Loucy (cell line): ENCODE measurements around the gene MBP.

ENCODE experiments used
- H2AFZ ChIP-seq: fragments of 200-600 bp; sonication (generic); 2 replicates; pipeline ENCODE4 v1.6.0; 2016; ENCODE audit warnings: antibody characterized with exemption, mild to moderate bottlenecking, low read length, moderate library complexity
- H3F3A ChIP-seq: fragments of 200-600 bp; 2 replicates; pipeline ENCODE4 v1.6.0; 2016; ENCODE audit warnings: antibody characterized with exemption, low read depth, mild to moderate bottlenecking
- H3K27me3 ChIP-seq: fragments of 200-600 bp; sonication (generic); 2 replicates; pipeline ENCODE4 v1.6.1; 2014; ENCODE audit warnings: low read length, mild to moderate bottlenecking; ENCODE audit not compliant: insufficient read depth, poor library complexity, severe bottlenecking
- H3K36me3 ChIP-seq: fragments of 200-600 bp; sonication (generic); 2 replicates; pipeline ENCODE4 v1.6.1; 2016; ENCODE audit warnings: low read length; ENCODE audit not compliant: insufficient read depth
- H3K4me1 ChIP-seq: fragments of 200-600 bp; sonication (generic); 2 replicates; pipeline ENCODE4 v1.5.1; 2014; ENCODE audit warnings: low read length, mild to moderate bottlenecking; ENCODE audit not compliant: insufficient read depth, poor library complexity, severe bottlenecking
- H3K4me2 ChIP-seq: fragments of 200-600 bp; sonication (generic); 2 replicates; pipeline ENCODE4 v1.6.0; 2014; ENCODE audit warnings: antibody characterized with exemption, low read length, low read depth, mild to moderate bottlenecking; ENCODE audit not compliant: poor library complexity, severe bottlenecking
- H3K4me3 ChIP-seq: fragments of 200-600 bp; sonication (generic); 2 replicates; pipeline ENCODE4 v1.5.1; 2014; ENCODE audit warnings: low read length, mild to moderate bottlenecking, mixed read lengths; ENCODE audit not compliant: poor library complexity, severe bottlenecking
- H3K79me2 ChIP-seq: fragments of 200-600 bp; sonication (generic); 2 replicates; pipeline ENCODE4 v1.6.1; 2014; ENCODE audit warnings: low read length; ENCODE audit not compliant: insufficient read depth
- H3K9ac ChIP-seq: fragments of 200-600 bp; sonication (generic); 2 replicates; pipeline ENCODE4 v1.6.0; 2014; ENCODE audit warnings: mild to moderate bottlenecking, low read depth, low read length, moderate library complexity; ENCODE audit not compliant: poor library complexity, severe bottlenecking
- H3K9me2 ChIP-seq: fragments of 200-600 bp; sonication (generic); replicated peaks from 2 replicates; pipeline ENCODE4 v1.6.1; 2016; ENCODE audit warnings: low read depth, low read length, mixed read lengths
- H3K9me3 ChIP-seq: fragments of 200-600 bp; sonication (generic); 2 replicates; pipeline ENCODE4 v1.6.1; 2014; ENCODE audit warnings: mild to moderate bottlenecking, antibody characterized with exemption, low read length, low read depth; ENCODE audit not compliant: insufficient read depth
- H4K20me1 ChIP-seq: fragments of 200-600 bp; sonication (generic); 2 replicates; pipeline ENCODE4 v1.6.0; 2014; ENCODE audit warnings: antibody characterized with exemption, low read length, mild to moderate bottlenecking; ENCODE audit not compliant: insufficient read depth, poor library complexity, severe bottlenecking
- CTCF ChIP-seq: fragments of 200-600 bp; sonication (generic); conservative IDR thresholded peaks from 2 replicates; pipeline ENCODE4 v1.5.1; 2014; ENCODE audit warnings: mild to moderate bottlenecking, antibody characterized with exemption, low read length
- EZH2phosphoT487 ChIP-seq: fragments of 200-600 bp; IDR thresholded peaks from 2 replicates; pipeline ENCODE4 v1.6.1; 2018; ENCODE audit warnings: antibody characterized with exemption, mild to moderate bottlenecking, moderate library complexity, borderline replicate concordance

MBP gene

GRCh38 chr18:77069482-77069881 is 63.1 kb downstream of the MBP start:
- no peaks in the 10 kb centered on the region for H3K9me3 ChIP-seq
- H3K4me2 ChIP-seq, result no peak overlapping the region
- H3K4me1 ChIP-seq, result peaks cover 74% of the 10 kb centered on the region
- H3K9me2 ChIP-seq, result no peaks in the 10 kb centered on the region
- TF ChIP-seq CTCF (no peak), EZH2phosphoT487 (no peak)
- no peaks in the 10 kb centered on the region for H3K79me2 ChIP-seq
- H3K36me3 ChIP-seq, result no peaks in the 10 kb centered on the region
- no peak overlapping the region for H3K9ac ChIP-seq
- no peaks in the 10 kb centered on the region for H4K20me1 ChIP-seq
- H3K4me3 ChIP-seq, result no peak overlapping the region
- H2AFZ ChIP-seq, result no peak overlapping the region
- no peaks in the 10 kb centered on the region for H3K27me3 ChIP-seq
- peaks cover 7% of the 10 kb centered on the region; the same call in 1 of the 2 replicates for H3F3A ChIP-seq

- H3K9ac ChIP-seq, result peak overlapping the region; percentile 72
- H3F3A ChIP-seq, result peaks cover 10% of the 10 kb centered on the region; the same call in 1 of the 2 replicates
- H3K36me3 ChIP-seq, result no peaks in the 10 kb centered on the region
Observed at GRCh38 chr18:77068321-77069312, 64.0 kb downstream of the MBP start.

GRCh38 chr18:77067291-77068061 is 65.1 kb downstream of the MBP start:
- Histone ChIP-seq H3K4me2 (peak overlapping the region; percentile 40), H4K20me1 (no peaks in the 10 kb centered on the region), H3K27me3 (no peaks in the 10 kb centered on the region), H3K9me2 (no peaks in the 10 kb centered on the region), H3K79me2 (peaks cover 5% of the 10 kb centered on the region; the same call in 1 of the 2 replicates), H3K9me3 (no peaks in the 10 kb centered on the region), H3K4me1 (peaks cover 94% of the 10 kb centered on the region), H2AFZ (no peak overlapping the region), H3F3A (peaks cover 15% of the 10 kb centered on the region), H3K9ac (peak overlapping the region; percentile 72), H3K36me3 (no peaks in the 10 kb centered on the region), H3K4me3 (peak overlapping the region; percentile 5)
- TF ChIP-seq CTCF (peak; percentile 52), EZH2phosphoT487 (no peak)

More at GRCh38 chr18:77068321-77069312, 64.0 kb downstream of the MBP start:
- H3K9me2 ChIP-seq, result no peaks in the 10 kb centered on the region
- H3K27me3 ChIP-seq, result no peaks in the 10 kb centered on the region
- no peak overlapping the region for H2AFZ ChIP-seq
- H3K4me3 ChIP-seq, result no peak overlapping the region
- TF ChIP-seq EZH2phosphoT487, result no peak
- TF ChIP-seq CTCF, result peak; percentile 44
- H3K79me2 ChIP-seq, result peaks cover 2% of the 10 kb centered on the region; the same call in 1 of the 2 replicates
- no peaks in the 10 kb centered on the region for H4K20me1 ChIP-seq
- peaks cover 83% of the 10 kb centered on the region for H3K4me1 ChIP-seq
- peak overlapping the region; percentile 40 for H3K4me2 ChIP-seq
- no peaks in the 10 kb centered on the region for H3K9me3 ChIP-seq
